Natural killer cell (primary cell): ENCODE results near the gene MYO5C. TPM values are rescaled to one million over a fixed set of nuclear protein-coding genes. Genes with fewer than 3 reads are reported as not detected.
A peak's percentile ranks its signal among the peaks of the same experiment; 100 is the strongest.
"Not testable (repeated sequence)": the region's sequence is repeated elsewhere in the genome, so short reads cannot be mapped to it uniquely, and the experiment has no call there.

ENCODE experiments used
- ATAC-seq, 3 donors: fragments of 150-1000 bp in 2 of 3; fragments of 200-7000 bp in 1 of 3; cut with Tn5 transposase; 1 replicate in 1 of 3; 2 replicates in 2 of 3; pipeline ENCODE4 v1.10.0; 2021; ENCODE audit warnings: mild to moderate bottlenecking in 2 of 3, moderate library complexity in 2 of 3
- DNase-seq, 2 donors: peaks; one replicate each; pipeline versions ENCODE4 v3.0.0 to v3.0.0-alpha.2; 2013 to 2021; ENCODE audit warnings: mixed read lengths in 1 of 2
- H3K27ac ChIP-seq: one replicate; pipeline ENCODE4 v1.5.1; 2013; ENCODE audit warnings: mild to moderate bottlenecking, low read length
- H3K27me3 ChIP-seq: one replicate; pipeline ENCODE4 v1.6.1; 2013; ENCODE audit warnings: low read length; ENCODE audit not compliant: control insufficient read depth, insufficient read depth
- H3K36me3 ChIP-seq: one replicate; pipeline ENCODE4 v1.6.1; 2013; ENCODE audit warnings: low read length; ENCODE audit not compliant: control insufficient read depth, insufficient read depth
- H3K4me1 ChIP-seq: one replicate; pipeline ENCODE4 v1.6.1; 2013; ENCODE audit warnings: low read length; ENCODE audit not compliant: control insufficient read depth, insufficient read depth
- H3K4me3 ChIP-seq: one replicate; pipeline ENCODE4 v1.5.1; 2013; ENCODE audit warnings: low read length
- H3K9me3 ChIP-seq: one replicate; pipeline ENCODE4 v1.6.1; 2013; ENCODE audit warnings: low read length; ENCODE audit not compliant: control insufficient read depth, insufficient read depth
- H3K27ac Mint-ChIP-seq, 2 donors: one replicate each; pipeline ENCODE4 v1.8.0; 2022; ENCODE audit warnings: mild to moderate bottlenecking in 2 of 2, mixed read lengths in 2 of 2, moderate library complexity in 1 of 2
- H3K27me3 Mint-ChIP-seq, 2 donors: one replicate each; pipeline ENCODE4 v1.8.0; 2022; ENCODE audit warnings: low read depth in 2 of 2, mixed read lengths in 2 of 2
- H3K36me3 Mint-ChIP-seq: one replicate; pipeline ENCODE4 v1.8.0; 2022; ENCODE audit warnings: mixed read lengths
- H3K4me1 Mint-ChIP-seq, 2 donors: one replicate each; pipeline ENCODE4 v1.8.0; 2022; ENCODE audit warnings: mixed read lengths in 2 of 2
- H3K4me3 Mint-ChIP-seq: one replicate; pipeline ENCODE4 v1.8.0; 2022; ENCODE audit warnings: mild to moderate bottlenecking, moderate library complexity, mixed read lengths
- H3K9me3 Mint-ChIP-seq, 2 donors: one replicate each; pipeline ENCODE4 v1.8.0; 2022; ENCODE audit warnings: mixed read lengths in 2 of 2
- CTCF ChIP-seq: fragments of 200-600 bp; IDR thresholded peaks from one replicate; pipeline ENCODE4 v1.8.0; 2022; ENCODE audit warnings: antibody characterized with exemption
- WGBS: methylation state at CpG from one replicate; pipeline ENCODE4 v1.1.7; 2013; ENCODE audit warnings: missing lambda C conversion rate; ENCODE audit not compliant: insufficient coverage; 5-methylcytosine and 5-hydroxymethylcytosine counted together
- intact Hi-C: fragments of 100-400 bp; cut with micrococcal nuclease; formaldehyde crosslinking; loops from one replicate; pipeline ENCODE4 v1.14.2; 2022
- total RNA-seq, 4 donors: library from RNA; stranded (reverse); fragments of 120-200 nt in 1 of 4; gene quantifications; one replicate each; pipeline versions ENCODE4 v1.2.3 to v1.2.4, GENCODE V29; 2013 to 2022

Gene MYO5C
- total RNA-seq, 3 donors from 2014 or later (not counting 1 experiment from before 2014, with no cell fraction given): 0.45 to 0.82 (median 0.60) TPM

GRCh38 chr15:52288051-52288942 is 7.3 kb downstream of the MYO5C start:
- H3K27ac ChIP-seq: no peak overlapping the region
- no peaks in the 10 kb centered on the region for H3K9me3 ChIP-seq
- no peak overlapping the region for H3K4me3 ChIP-seq
- 89% methylated on average over 12 of the region's 13 CpGs for WGBS
- no peaks in the 10 kb centered on the region for H3K27me3 ChIP-seq
- ATAC-seq (peak in 1 of 3 donors; percentile 7), DNase-seq (no peak)
- H3K4me1 ChIP-seq: peaks cover 7% of the 10 kb centered on the region
- intact Hi-C loops: no loop called here
- no peaks in the 10 kb centered on the region for H3K9me3 Mint-ChIP-seq
- no peak for TF ChIP-seq CTCF
- no peak overlapping the region for H3K4me3 Mint-ChIP-seq
- H3K27ac Mint-ChIP-seq: no peak overlapping the region
- H3K27me3 Mint-ChIP-seq: peaks cover 10 to 14% of the 10 kb centered on the region in 2 donors
- no peaks in the 10 kb centered on the region for H3K36me3 ChIP-seq
- peaks cover 0 to 5% of the 10 kb centered on the region in 2 donors for H3K4me1 Mint-ChIP-seq
- H3K36me3 Mint-ChIP-seq: no peaks in the 10 kb centered on the region

GRCh38 chr15:52287114-52287513 is 8.5 kb downstream of the MYO5C start:
- ATAC-seq (no peak), DNase-seq (no peak)
- H3K9me3 ChIP-seq: no peaks in the 10 kb centered on the region
- no peaks in the 10 kb centered on the region for H3K9me3 Mint-ChIP-seq
- 92% methylated on average over 6 of the region's 7 CpGs for WGBS
- H3K27ac Mint-ChIP-seq: no peak overlapping the region
- no peak overlapping the region for H3K4me3 Mint-ChIP-seq
- peaks cover 4% of the 10 kb centered on the region for H3K4me1 ChIP-seq
- H3K27ac ChIP-seq: no peak overlapping the region
- intact Hi-C loops: no loop called here
- H3K4me3 ChIP-seq: no peak overlapping the region
- H3K36me3 ChIP-seq: no peaks in the 10 kb centered on the region
- H3K36me3 Mint-ChIP-seq: no peaks in the 10 kb centered on the region
- H3K4me1 Mint-ChIP-seq: peaks cover 0 to 5% of the 10 kb centered on the region in 2 donors
- TF ChIP-seq CTCF: no peak
- peaks cover 2% of the 10 kb centered on the region in 2 donors for H3K27me3 Mint-ChIP-seq
- no peaks in the 10 kb centered on the region for H3K27me3 ChIP-seq

GRCh38 chr15:52285941-52286340 is 9.7 kb downstream of the MYO5C start:
- H3K4me3 ChIP-seq, H3K27me3 ChIP-seq, intact Hi-C loops, H3K27ac ChIP-seq, H3K36me3 ChIP-seq, H3K4me3 Mint-ChIP-seq, H3K4me1 ChIP-seq, H3K36me3 Mint-ChIP-seq, ATAC-seq, H3K27ac Mint-ChIP-seq, H3K27me3 Mint-ChIP-seq, H3K9me3 ChIP-seq, DNase-seq, H3K4me1 Mint-ChIP-seq, H3K9me3 Mint-ChIP-seq: not testable (repeated sequence)
- WGBS: 96% methylated on average over 14 of the region's 34 CpGs

- no peaks in the 10 kb centered on the region for H3K36me3 Mint-ChIP-seq
- H3K4me1 Mint-ChIP-seq: no peaks in the 10 kb centered on the region
- H3K9me3 ChIP-seq: no peaks in the 10 kb centered on the region
- H3K27me3 Mint-ChIP-seq: no peaks in the 10 kb centered on the region
- H3K4me1 ChIP-seq: no peaks in the 10 kb centered on the region
- DNase-seq: no peak
- no peak overlapping the region for H3K27ac Mint-ChIP-seq
- ATAC-seq: no peak
- H3K4me3 Mint-ChIP-seq: no peak overlapping the region
- intact Hi-C loops: no loop called here
- no peaks in the 10 kb centered on the region for H3K36me3 ChIP-seq
- WGBS: 77% methylated on average over 3 of the region's 3 CpGs
- TF ChIP-seq CTCF: no peak
- H3K27me3 ChIP-seq: no peaks in the 10 kb centered on the region
- H3K9me3 Mint-ChIP-seq: no peaks in the 10 kb centered on the region
- no peak overlapping the region for H3K4me3 ChIP-seq
- H3K27ac ChIP-seq: no peak overlapping the region
Observed at GRCh38 chr15:52284164-52284563, 11.4 kb downstream of the MYO5C start.
